NCI-H1694 (cell line): ENCODE results near the gene GALP.
"Not testable (repeated sequence)": the region's sequence is repeated elsewhere in the genome, so short reads cannot be mapped to it uniquely, and the experiment has no call there.

Source experiments
- DNase-seq: peaks from one replicate; lab custom pipeline; 2025; lab: John Stamatoyannopoulos, UW

GALP gene

DNA sequence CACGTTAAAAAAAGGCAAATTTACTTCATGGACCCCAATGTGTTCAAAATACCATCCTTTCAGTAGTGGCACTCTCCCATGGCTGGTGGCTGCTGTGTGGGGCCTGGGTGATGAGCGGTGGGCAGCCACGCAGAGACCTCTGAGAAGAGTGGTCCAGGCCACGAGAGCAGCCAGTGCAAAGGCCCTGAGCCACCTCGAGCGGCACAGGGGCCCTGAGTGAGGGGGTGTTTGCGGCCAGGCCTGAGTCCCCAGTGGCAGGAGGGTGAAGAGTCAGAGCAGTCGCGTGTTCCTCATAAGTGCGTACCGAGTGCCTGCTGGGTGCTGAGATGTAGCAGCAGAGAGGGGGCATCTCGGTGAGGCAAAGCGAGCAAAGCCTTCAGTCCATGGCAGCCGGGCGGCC lies 27.7 kb upstream of the GALP start:
- no peak for DNase-seq

GRCh38 chr19:56148955-56149655 lies 26.7 kb upstream of the GALP start:
- DNase-seq = not testable (repeated sequence)

DNA sequence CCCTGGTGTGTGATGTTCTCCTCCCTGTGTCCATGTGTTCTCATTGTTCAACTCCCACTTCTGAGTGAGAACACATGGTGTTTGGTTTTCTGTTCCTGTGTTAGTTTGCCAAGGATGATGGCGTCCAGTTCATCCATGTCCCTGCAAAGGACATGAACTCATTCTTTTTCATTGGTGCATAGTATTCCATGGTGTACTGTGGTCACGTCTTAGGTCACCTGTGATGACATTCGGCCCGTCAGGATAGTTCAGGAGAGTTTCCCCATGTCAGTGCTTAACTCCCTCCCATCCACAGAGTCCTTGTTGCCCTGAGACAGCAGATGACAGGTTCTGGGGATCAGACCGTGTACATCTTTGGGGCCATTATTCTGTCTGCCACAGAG lies 26.2 kb upstream of the GALP start:
- DNase-seq = no peak

DNA sequence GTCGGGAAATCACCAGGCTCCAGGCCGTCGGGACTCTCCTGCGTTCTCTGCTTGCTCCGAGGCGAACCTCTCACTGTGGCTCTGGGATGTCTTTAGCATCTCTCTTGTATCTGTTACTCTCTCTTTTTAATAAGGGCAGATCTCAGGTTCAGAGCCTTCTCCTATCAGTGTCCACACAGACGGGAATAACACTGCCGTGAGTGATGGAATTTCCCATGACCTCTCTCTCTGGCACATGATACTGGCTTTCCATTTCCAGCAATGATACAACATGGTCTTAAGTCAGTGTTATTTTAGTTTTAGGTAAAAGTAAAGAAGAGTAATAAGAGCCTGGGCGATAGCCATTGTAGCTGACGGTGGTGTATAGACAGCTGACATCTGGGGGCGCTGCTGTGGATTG lies 25.4 kb upstream of the GALP start:
- no peak for DNase-seq

DNA sequence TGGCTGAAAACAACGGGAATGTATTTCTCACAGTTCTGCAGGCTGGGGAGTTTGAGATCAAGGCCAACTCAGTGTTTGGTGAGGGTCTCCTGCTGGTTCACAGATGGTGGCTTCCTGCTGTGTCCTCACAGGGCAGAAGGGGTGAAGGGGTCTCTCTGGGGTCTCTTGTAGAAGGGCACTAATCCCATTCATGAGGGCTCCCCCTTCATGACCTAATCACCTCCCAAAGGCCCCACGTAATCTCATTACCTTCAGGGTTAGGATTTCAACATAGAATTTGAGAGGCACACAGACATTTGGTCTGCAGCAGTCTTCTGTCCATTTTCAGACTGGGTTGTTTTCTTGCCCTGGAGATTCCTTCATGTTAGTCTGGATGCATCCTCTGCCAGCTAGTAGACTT lies 23.2 kb upstream of the GALP start:
- no peak for DNase-seq

- no peak for DNase-seq
Observed at GRCh38 chr19:56153507-56153906, 22.3 kb upstream of the GALP start.

GRCh38 chr19:56155124-56155687 lies 20.6 kb upstream of the GALP start:
- DNase-seq = no peak

- no peak for DNase-seq
Observed at GRCh38 chr19:56156768-56157167, 19.0 kb upstream of the GALP start.

GRCh38 chr19:56158170-56158757 lies 17.5 kb upstream of the GALP start:
- no peak for DNase-seq

DNA sequence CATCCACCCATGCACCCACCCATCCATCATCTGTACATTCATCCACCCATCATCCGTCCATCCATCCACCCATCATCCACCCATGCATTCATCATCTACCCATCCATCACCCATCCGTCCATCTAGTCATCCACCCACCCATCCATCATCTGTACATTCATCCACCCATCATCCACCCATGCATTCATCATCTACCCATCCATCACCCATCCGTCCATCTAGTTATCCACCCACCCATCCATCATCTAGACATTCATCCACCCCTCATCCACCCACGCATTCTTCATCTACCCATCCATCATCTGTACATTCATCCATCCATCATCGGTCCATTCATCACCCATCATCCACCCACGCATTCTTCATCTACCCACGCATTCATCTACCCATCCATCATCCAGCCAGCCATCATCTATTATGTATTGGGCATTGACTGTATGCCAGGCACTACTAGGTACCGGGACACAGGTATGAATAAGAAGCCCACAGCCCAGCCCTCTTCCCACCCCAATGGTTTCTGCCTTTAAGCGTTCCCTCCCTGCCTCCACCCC lies 16.7 kb upstream of the GALP start:
- DNase-seq = no peak

DNA sequence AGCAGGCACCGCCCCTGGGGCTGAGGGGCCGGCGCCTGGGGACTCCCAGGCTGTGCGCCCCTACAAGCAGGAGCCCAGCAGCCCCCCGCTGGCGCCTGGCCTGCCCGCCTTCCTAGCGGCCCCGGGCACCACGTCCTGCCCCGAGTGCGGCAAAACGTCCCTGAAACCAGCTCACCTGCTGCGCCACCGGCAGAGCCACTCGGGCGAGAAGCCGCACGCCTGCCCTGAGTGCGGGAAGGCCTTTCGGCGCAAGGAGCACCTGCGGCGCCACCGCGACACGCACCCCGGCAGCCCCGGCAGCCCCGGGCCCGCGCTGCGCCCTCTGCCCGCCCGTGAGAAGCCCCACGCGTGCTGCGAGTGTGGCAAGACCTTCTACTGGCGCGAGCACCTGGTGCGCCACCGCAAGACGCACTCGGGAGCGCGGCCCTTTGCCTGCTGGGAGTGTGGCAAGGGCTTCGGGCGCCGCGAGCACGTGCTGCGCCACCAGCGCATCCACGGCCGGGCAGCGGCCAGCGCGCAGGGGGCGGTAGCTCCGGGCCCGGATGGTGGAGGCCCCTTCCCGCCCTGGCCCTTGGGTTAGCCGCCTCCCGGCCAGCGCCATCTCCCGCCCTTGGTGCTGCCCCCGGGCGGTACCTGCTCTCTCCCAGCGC lies 16.1 kb upstream of the GALP start:
- no peak for DNase-seq

GRCh38 chr19:56161534-56161933 lies 14.3 kb upstream of the GALP start:
- DNase-seq = no peak

- DNase-seq = no peak
Observed at GRCh38 chr19:56162258-56162657, 13.6 kb upstream of the GALP start.

DNA sequence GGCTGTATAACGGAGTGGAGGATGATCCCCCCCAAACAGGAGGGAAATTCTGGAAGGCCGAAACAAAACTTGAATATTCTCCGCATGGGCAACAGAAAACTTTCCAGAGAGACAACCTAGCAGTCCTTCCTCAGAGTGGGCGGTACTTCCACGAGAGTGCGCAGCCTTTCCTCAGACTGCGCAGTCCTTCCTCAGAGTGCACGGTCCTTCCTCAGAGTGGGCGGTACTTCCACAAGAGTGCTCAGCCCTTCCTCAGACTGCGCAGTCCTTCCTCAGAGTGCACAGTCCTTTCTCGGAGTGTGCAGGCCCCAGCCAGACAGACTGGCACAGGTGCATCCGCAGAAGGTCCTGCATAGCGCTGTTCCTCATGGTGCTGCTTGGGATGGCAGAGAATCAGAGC lies 12.7 kb upstream of the GALP start:
- DNase-seq = no peak

DNA sequence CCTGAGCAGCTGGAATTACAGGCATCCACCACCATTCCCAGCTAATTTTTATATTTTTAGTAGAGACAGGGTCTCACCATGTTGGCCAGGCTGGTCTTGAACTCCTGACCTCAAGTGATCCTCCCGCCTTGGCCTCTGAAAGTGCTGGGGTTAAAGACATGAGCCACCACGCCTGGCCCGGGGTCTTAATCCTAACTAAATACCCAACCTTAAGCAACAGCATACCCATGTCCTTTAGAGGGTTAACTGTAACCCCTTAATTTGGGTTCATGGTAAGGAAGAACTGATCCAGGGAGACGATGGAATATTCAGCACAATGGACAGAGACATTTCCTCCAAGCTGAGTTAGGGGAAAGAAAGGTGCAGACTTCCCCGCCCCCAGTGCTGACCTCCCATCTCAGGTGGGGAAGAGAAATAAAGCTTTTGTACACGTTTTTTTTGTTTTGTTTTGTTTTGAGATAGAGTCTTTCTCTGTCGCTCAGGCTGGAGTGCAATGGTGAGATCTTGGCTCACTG lies 8.7 kb upstream of the GALP start:
- DNase-seq = no peak

DNA sequence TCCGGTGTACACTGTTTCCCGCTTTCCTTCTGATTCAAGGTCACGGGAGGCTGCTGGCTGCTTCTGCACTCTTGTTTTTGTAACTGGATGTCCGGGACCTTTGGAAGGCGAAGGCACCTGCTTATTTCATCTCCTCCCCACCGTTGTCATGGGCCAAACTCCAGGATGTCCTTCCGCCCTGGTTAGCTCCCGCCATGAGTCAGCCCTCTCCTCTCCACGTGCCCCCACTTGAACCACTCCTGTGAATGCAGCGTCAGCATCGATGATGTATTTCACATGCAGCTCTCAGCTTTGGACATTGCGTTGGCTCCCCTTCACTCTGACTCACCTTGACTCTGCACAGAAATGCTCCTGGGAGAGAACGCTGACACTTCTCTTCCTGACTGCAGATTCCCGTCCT lies 5.5 kb upstream of the GALP start:
- DNase-seq = no peak

DNA sequence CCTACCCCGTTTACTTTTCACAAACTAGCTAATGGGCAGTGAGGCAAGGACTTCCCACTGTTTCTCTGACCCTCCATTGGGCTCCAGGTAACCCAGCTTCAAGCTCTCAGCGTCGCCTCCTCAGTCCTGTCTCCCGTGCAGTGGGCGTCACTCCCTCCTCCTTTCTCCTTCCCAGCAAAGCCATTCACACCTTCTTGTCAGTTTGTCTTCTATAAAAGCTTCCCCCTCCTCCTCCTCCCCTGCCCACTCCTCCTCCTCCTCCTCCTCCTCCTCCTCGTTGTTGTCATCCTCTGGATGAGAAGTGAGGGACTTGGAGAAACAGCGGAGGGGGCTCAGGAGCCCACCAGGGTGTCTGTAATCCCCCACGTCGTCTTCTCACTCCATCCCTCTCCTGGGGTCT lies 1.7 kb upstream of the GALP start:
- no peak for DNase-seq

- no peak for DNase-seq
Observed at GRCh38 chr19:56174550-56174949, 1.3 kb upstream of the GALP start.

DNA sequence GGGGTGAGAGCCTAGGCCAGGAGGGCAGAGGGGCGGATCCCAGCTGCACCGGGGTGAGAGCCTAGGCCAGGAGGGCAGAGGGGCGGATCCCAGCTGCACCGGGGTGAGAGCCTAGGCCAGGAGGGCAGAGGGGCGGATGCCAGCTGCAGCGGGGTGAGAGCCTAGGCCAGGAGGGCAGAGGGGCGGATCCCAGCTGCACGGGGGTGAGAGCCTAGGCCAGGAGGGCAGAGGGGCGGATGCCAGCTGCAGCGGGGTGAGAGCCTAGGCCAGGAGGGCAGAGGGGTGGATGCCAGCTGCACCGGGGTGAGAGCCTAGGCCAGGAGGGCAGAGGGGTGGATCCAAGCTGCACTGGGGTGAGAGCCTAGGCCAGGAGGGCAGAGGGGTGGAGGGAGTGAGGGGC lies 502 bp downstream of the GALP start:
- DNase-seq = not testable (repeated sequence)

DNA sequence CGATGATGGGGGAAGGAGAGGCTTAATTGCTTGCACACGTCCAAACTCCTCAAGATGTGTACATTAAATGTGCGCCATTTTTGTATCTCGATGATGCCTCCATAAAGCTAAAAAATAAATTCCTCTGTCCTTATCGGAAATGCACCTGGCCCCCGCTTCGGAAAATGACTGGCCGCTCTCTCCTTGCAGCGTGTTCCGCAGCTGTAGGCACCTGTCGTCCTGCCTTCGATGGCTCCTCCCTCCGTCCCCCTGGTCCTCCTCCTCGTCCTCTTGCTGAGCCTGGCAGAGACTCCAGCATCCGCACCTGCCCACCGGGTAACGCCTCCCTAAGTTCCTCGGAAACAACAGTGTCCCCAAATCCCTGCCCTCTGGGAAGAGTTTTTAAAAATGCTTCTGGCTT lies 1.1 kb downstream of the GALP start:
- DNase-seq = no peak

- no peak for DNase-seq
Observed at GRCh38 chr19:56177564-56178243, 1.9 kb downstream of the GALP start.

GRCh38 chr19:56189785-56190184 lies 14.0 kb downstream of the GALP start:
- DNase-seq = no peak
